ENCODE data around the gene OR13C4.
"Not testable (repeated sequence)": the region's sequence is repeated elsewhere in the genome, so short reads cannot be mapped to it uniquely, and the experiment has no call there.

Gene OR13C4

DNA sequence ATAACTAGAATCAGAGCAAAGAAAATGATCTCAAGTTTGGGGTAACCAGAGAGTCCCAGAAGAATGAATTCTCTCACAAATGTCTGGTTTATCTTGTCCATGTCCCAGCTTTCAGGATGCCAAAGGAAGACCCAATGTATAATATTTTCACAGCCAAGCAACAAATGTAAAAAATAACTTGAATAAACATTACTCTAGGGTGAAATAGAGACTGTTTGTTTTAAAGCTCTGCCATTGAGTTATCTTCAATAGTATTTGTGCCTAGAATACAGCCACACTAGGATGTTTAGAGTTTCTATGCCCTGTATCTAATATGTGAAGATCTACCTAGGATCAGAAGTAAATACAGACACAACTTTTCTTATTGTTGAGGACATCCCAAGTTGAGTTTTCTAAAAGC, at the start of gene OR13C4:
TSS of gene OR13C4 (minus strand) at position 101 of the 400 bp plus-strand sequence. CDS start at position 101, 0 bp downstream.
- DNase-seq (ENCODE audit: low read depth in 2 of 2): no peak

DNA sequence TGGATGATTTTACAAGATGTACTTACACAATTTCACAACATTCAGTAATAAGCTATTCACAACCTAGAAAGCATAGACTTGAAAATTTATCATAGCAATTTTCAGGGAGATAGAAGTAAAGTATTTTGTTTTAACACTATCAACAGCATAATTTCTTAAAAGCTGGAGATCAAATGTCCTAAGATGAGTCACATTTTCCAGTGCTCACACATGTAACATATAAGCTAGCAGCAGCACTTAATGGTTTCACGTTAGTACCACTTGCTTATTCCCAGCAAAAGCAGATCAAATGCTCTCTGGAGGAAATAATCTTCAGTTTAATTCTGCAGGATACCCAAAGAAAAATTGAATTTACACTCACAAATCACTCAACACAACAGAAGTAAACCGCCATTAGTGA, 48.4 kb upstream of the OR13C4 start:
- DNase-seq (ENCODE audit: low read depth in 2 of 2): no peak

DNA sequence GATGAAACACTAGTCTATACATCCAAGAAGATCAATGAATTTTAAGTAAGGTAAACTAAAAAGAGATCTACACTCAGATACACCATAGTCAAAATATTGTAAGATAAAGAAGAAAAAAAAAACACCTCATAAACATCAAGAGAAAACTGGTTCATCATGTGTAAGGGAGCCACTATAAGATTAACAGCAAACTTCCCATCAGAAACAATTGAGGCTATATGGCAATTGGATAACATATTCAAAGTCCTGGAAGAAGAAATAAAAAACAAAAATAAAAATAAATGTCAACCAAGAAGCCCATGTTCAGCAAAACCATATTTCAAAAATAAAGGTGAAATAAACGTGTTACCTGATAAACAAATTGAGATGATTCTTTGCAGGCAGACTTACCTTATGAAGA, 45.6 kb upstream of the OR13C4 start:
- DNase-seq (ENCODE audit: low read depth in 2 of 2): no peak

DNA sequence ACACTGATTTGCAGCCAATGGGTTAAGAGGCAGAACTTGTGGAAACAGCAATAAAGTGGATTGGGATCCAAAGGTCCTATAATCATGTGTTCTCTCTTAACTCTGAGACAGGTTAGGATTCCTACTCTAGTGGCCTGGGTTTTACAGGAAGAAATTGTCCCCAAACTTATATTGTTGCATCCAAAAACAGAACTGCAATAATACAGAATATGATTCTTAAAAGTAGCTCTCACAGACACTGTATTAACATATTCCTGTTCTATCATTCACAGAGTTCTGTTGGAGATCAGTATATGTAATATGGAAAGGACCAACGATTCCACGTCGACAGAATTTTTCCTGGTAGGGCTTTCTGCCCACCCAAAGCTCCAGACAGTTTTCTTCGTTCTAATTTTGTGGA, 41.9 kb upstream of the OR13C4 start, which contains the start of gene OR13C8:
TSS of gene OR13C8 (plus strand) at position 301 of the 400 bp plus-strand sequence. CDS start at position 301, 0 bp downstream.
- no peak for DNase-seq (ENCODE audit: low read depth in 2 of 2)

DNA sequence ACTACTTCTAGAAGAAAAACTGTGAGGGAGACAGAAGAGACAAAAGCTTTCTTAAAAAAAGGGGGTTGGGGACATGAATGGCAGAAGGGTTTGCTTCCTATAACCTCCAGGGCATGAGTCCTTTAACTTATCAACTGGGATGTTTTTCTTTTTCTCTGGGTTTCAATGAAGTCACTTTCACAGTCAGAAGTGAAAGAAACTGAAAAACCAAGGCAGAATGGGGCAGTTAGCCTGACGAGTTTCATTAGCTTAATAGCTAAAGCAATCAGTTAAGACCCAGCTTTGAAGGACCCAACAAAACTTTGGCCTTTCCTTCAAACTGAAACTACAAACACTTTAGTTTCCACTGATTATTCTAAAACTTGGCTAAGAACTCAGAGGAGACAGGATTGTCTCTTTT, 37.3 kb upstream of the OR13C4 start:
- no peak for DNase-seq (ENCODE audit: low read depth in 2 of 2)

DNA sequence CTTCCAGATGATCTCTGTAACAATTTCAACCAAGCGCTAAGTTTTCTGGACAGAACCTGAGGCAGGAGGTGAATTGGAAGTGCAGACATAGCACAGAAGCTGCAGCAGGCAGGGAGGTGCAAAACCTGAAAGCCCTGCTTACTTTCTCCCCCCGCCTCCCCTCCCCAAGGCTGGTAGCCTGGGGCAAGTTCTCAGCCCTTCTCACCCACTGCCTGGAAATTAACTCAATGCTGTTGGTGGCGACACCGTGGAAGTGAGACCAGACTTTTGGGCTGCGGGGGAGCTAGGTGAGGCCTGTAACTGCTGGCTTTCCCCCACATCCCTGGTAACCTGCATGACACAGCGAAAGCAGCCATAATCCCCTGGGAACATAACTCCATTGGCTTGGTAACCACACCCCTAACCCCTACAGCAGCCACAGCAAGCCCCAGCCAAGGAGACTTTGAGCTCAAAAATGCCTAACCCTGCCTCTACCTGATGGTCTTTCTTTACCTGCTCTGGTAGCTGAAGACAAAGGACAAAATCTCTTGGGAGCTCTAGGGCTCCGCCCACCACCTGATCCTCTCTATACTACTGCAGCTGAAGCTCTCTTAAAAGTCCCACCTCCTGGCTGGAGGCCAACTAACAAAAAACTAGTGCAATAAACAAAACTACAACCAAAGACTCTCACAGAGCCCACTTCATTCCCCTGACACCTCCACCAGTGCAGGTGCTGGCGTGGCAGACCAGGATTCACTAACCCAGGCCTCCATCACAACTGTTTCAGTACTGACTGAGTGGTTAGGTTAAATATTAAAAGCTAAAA, 30.0 kb upstream of the OR13C4 start:
- no peak for DNase-seq (ENCODE audit: low read depth in 2 of 2)

DNA sequence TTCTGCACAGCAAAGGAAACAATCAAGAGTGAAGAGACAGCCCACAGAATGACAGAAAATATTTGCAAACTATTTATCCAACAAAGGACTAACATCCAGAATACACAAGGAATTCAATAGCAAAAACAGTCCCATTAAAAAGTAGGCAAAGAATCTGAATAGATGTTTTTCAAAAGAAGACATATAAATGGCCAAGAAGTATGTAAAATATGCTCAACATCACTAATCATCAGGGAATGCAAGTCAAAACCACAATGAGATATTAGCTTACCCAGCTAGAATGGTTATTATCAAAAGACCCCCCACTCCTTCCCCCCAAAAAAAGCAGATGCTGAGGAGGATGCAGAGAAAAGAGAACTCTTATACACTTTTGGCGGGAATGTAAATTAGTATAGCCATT, 28.5 kb upstream of the OR13C4 start:
- DNase-seq (ENCODE audit: low read depth in 2 of 2): no peak

DNA sequence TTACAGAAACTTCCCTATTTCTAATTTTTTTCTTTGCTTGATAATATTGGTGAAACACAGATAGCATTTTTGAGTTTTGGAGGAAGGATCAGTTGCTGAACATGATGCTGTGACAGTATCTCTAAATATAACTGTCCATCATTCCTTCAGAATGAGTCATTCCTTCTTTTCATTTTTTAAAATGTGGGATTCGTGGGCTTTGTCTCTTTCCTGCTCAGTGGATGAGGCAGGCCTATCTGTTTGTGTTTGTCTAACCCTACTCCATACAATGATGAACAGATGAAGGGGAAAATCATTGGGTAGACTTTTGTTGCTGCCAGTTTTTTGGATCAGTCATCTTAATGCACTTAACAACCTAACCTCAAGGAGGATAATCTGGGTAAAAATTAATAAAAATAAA, 26.3 kb upstream of the OR13C4 start:
- DNase-seq (ENCODE audit: low read depth in 2 of 2): no peak

DNA sequence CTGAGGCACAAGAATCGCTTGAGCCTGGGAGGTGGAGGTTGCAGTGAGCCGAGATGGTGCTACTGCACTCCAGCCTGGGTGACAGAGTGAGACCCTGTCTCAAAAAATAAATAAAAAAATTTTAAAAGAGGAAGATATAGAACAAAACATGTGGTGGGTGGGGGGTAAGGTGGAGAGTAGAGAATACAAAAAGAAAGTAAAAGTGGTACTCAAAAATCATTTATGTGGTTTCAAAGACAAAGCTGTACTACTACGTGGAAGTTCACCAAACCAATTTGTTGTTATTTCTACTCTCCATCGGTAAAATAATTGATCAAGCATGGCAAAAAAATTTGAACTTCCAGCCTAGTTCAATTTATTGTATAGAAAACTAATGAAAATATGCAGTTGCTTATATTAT, 17.6 kb upstream of the OR13C4 start:
- no peak for DNase-seq (ENCODE audit: low read depth in 2 of 2)

DNA sequence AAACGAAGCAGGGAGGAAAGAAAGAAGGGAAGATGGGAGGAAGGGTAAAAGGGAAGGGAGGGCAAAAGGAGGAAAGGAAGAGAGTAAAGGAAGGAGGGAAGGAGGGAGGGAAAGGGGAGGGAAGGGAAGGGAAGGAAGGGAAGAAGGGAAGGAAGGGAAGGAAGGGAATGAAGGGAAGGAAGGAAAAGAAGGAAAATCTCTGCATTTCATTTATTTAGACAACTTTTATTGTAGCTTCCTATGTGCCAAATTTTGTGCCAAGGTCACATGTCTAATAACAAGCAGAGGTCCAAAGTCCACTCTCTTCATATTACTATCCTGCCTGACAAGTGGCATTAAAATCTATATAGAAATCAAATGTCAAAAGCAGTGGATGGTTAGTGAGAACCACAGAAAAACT, 12.3 kb upstream of the OR13C4 start:
- no peak for DNase-seq (ENCODE audit: low read depth in 2 of 2)

DNA sequence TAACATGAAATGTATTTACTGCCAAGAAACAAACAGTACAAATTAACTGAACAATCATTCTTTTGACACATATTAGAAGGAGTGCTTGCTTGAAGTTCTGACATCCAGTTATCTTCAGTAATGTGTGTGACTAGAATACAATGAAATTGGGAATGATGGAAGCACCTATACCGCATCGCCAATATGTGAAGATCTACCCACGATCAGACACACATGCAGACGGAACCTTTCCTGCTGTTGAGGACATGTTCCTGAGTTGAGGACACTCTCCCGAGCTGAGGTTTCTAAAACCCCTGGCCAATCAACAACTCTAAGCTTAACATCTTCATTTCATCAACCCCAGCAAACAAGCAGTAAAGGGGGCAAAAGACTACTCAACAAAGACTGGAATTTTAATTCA, 9.7 kb upstream of the OR13C4 start, which contains the start of gene OR13C3:
TSS of gene OR13C3 (minus strand) at position 101 of the 400 bp plus-strand sequence. CDS start 133 bp downstream, outside the sequence.
- no peak for DNase-seq (ENCODE audit: low read depth in 2 of 2)

DNA sequence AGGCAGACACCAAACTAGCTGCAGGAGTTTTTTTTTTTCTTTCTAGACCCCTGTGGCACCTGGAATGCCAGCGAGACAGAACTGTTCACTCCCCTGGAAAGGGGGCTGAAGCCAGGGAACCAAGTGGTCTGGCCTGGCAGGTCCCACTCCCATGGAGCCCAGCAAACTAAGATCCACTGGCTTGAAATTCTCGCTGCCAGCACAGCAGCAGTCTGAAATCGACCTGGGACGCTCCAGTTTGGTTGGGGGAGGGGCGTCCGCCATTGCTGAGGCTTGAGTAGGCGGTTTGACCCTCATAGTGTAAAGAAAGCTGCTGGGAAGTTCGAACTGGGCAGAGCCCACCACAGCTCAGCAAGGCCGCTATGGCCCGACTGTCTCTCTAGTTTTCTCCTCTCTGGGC, 6.8 kb downstream of the OR13C4 start:
- DNase-seq (ENCODE audit: low read depth in 2 of 2): not testable (repeated sequence)

DNA sequence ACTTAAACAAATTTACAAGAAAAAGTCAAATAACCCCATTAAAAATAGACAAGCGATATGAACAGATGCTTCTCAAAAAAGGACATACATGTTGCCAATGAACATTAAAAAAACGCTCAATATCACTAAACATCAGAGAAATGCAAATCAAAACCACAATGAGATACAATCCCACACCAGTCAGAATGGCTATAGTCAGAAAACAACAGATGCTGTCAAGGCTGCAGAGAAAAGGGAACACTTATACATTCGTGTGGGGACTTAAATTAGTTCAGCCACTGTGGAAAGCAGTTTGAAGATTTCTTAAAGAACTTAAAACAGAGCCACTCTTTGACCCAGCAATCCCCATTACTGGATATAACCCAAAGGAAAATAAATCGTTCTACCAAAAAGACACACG, 12.1 kb downstream of the OR13C4 start:
- no peak for DNase-seq (ENCODE audit: low read depth in 2 of 2)

DNA sequence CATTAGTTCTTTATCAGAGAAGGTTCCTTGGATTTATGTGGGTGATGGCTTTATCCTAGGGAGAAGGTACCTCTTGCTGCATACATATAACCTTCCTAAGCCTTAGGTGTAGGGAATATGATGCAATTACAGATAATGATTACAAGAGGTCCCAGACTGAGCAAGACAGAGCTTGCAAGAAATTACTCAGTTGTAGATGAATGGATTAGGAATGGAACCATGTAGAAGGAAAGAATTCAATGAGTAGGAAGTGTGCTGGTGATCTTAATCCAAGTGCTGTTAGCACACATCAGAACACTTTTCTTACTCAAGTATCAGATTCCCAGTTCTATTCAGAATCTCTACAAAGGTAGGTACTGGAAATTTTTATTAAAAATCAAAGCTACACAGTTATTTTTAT, 20.4 kb downstream of the OR13C4 start:
- DNase-seq (ENCODE audit: low read depth in 2 of 2): no peak

DNA sequence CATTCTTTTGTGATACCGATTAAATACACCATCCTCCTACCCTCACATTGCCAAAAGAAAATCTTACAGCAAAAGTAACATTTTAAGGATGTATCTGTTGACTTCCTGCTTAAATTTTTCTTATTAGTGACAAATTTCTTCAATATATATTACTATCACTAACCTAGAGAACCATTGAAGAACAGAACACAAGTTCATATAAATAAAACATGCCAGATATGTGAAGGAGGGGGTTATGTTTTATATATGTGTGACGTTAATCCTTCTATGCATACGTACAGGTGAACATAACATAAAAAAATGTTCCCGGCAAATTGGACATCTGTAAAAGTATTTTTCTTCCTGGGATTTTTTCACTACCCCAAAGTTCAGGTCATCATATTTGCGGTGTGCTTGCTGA, 23.0 kb downstream of the OR13C4 start, which contains the start of gene OR13F1:
TSS of gene OR13F1 (plus strand) at position 301 of the 400 bp plus-strand sequence. CDS start at position 301, 0 bp downstream.
- no peak for DNase-seq (ENCODE audit: low read depth in 2 of 2)

DNA sequence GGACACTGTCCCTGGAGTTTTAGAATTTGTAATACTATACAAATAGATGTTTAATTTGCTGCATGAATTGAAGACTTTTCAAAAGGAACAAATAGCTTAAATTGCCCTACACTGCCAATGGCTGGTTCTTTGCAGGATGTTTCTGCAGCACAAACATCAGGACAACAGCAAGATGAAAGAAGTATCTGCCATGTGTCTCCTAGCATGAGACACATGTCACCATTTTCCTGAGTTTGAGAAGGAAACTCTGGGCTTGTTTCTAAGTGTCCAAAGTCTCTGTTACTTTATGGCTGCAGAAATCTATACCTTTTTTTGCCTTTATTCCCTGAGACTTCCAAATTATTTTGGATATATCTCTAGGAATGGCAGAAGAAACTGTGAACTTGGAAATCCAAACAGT, 23.6 kb downstream of the OR13C4 start:
- DNase-seq (ENCODE audit: low read depth in 2 of 2): no peak

DNA sequence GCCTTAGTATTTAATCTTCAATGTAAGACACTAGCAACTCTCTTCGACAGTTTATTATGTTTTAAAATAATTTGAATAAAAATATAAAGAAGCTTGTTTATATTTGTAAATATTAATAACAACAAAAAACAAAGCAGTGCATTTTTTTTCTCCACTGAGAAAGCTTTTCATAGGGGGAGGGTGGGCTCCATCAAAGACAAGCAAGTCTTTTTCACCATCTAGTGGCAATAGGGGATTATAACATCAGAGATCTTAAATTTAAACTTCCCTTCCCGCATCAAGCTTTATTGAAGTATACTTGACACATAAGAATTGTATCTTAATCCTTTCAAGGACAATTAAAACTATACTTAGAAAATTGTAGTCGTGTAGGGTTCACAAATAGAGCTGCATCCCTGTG, 32.2 kb downstream of the OR13C4 start:
- no peak for DNase-seq (ENCODE audit: low read depth in 2 of 2)

DNA sequence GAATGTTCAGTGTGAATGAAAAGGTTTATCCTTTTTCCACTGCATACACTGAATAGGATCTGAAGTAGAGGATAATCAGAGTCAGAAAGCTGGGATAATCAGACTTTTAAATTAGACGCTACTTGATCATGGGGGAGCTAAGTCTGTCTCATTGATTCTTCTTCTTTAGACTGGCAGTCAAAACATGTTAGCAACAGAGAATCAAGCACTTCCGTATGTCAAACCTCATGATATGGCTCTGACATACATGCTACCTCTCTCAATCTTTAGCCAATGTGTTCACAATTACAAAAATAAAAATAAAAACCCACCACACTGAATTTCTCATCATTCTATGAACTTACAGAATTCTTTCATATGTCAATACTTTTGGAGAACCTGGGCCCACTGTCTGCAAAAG, 42.0 kb downstream of the OR13C4 start:
- DNase-seq (ENCODE audit: low read depth in 2 of 2): no peak

DNA sequence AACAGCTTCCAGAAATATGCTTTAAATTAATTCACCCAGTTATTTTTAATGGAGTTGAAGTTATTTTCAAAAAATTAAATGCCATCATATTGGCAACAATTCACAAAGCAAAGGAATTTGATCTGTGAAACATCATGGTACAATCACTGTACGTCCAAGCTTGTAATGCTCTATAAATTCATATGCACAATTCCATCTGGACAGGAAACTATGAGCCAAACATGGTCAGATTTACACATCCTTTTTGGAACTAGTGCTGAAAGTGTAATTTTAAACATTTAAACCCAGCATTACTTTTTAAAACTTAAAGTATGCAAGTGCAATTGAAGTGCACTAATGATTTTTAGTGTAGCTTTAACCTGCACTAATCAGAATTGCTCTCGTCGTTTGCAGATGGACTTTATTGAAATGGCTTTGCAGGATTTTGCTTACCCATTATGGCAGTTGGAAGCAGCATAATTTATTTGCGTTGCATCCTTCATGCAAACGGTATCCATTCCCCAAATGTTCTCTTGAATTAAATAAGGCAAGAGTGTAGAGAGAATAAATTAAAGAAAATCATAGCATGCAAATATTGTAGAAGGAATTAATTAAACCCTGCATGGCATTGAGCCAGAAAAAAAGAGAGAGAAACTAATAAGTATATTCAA, 44.0 kb downstream of the OR13C4 start:
- no peak for DNase-seq (ENCODE audit: low read depth in 2 of 2)
